HG02884 (cell line): ENCODE measurements around the gene CSNK1D.

Experiments used
- ATAC-seq: cut with Tn5 transposase; IDR thresholded peaks from one replicate; pipeline ENCODE4 v1.9.1; 2021; ENCODE audit warnings: mild to moderate bottlenecking, moderate library complexity; ENCODE audit not compliant: unreplicated experiment

The CSNK1D gene

DNA sequence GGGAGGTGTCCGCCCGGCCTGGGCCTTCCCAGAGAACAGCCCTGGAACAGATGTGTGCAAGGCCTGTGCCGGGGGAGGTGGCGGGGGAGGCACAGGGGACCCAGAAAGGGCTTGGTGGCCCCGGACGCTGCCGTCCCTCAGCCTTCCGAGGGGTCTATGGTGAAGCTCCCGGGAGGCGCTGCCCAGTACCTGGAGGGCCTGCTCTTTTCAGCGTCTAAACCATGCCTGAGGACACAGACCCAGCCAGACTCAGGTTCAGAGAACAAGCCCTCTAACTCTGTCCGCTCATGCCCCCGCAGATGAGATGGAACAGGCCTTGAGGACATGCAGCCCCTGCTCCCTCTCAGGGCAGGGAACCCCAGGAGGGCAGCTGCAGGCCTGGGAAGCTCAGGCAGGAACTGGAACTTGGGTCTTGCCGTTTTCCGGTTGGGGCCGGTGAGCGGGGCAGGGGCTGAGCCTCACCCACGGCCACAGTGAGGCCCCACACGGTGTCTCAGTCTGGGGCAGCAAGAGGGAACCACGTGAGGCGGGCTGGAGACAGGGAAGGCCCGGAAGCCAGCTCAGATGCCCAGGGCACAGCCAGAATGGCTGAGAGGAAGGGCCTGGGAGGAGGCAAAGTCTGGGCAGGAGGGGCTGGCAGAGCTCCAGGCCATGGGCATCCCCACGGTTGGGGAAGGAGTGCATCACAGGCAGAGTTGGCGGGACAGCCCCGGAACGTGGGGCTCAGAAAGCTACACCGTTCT is 32.1 kb downstream of the CSNK1D start:
- no peak for ATAC-seq

DNA sequence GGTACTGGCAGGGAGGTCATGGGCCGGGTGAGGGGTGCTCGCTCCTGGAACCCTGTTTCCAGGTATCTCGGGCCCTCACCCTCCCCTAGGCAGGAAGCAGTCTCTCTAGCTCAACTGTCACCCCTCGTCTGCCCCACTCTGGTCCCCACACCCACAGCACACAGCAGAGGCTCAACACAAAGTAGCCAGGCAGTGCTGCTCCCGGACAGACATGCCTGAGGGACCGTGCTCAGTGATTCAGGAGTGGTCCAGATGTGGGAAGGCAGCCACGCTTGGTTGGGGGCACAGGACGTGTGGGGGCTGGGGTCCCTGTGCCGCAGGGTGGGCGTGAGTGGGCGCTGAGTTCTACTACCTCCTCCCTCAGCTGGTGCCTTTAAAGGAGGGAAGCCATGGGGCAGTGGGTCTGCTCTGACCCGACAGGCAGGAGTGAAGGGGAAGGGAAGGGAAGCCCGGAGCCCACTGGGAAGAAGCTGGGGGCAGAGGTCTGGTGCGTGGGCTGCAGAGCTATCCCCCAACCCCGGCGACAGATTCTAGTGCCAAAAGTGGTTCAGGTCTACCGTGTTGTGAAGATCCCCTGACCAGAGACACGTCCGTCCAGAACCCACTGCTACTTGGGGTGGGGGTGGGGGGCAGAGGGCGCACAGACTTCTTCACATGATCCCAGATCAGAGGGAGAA is 32.9 kb downstream of the CSNK1D start:
- no peak for ATAC-seq

GRCh38 chr17:82239926-82240505 is 33.5 kb downstream of the CSNK1D start:
- no peak for ATAC-seq

DNA sequence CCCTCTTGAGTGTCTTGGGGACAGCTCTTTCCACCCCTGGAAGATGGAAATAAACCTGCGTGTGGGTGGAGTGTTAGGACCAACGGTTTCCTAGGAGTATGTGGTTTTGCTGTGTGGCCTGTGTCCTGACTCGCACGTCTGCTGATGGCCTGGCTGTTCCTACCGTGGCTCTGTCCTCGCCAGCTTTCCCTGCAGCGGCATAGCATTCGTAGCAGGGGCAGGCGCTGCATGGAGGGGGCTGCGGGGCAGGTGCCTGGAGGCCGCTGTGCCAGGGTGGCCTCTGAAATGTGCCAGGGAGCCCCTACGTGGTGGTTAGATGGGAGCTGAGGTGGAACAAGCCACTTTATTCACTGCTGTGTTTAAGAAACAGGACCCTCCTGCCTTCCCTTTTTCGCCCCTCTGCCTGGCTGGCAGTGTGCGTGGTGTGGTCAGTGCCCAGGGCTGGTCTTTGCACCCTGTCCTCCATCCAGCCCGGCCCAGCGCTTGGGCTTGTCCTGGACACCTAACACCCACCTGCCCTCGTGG is 34.0 kb downstream of the CSNK1D start:
- ATAC-seq = no peak

DNA sequence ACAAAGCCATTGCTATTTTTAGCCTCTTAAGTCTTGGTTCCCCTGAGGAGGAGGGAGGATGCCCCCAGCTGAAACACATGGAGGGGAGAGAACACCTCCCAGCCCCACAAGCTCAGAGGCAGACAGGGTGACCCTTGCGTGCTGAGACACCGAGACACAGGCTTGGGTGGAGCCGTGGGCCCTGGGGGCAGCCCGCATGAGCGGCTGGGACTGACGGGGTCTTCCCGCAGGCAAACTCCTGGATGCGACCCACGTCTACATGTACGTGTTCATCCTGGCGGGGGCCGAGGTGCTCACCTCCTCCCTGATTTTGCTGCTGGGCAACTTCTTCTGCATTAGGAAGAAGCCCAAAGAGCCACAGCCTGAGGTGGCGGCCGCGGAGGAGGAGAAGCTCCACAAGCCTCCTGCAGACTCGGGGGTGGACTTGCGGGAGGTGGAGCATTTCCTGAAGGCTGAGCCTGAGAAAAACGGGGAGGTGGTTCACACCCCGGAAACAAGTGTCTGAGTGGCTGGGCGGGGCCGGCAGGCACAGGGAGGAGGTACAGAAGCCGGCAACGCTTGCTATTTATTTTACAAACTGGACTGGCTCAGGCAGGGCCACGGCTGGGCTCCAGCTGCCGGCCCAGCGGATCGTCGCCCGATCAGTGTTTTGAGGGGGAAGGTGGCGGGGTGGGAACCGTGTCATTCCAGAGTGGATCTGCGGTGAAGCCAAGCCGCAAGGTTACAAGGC is 34.9 kb downstream of the CSNK1D start:
- ATAC-seq = no peak

GRCh38 chr17:82237746-82238471 is 35.6 kb downstream of the CSNK1D start:
- no peak for ATAC-seq

- no peak for ATAC-seq
Observed at GRCh38 chr17:82237083-82237745, 36.3 kb downstream of the CSNK1D start.

GRCh38 chr17:82236142-82236971 is 37.1 kb downstream of the CSNK1D start:
- ATAC-seq = no peak

GRCh38 chr17:82235775-82236141 is 37.7 kb downstream of the CSNK1D start:
- ATAC-seq = no peak

DNA sequence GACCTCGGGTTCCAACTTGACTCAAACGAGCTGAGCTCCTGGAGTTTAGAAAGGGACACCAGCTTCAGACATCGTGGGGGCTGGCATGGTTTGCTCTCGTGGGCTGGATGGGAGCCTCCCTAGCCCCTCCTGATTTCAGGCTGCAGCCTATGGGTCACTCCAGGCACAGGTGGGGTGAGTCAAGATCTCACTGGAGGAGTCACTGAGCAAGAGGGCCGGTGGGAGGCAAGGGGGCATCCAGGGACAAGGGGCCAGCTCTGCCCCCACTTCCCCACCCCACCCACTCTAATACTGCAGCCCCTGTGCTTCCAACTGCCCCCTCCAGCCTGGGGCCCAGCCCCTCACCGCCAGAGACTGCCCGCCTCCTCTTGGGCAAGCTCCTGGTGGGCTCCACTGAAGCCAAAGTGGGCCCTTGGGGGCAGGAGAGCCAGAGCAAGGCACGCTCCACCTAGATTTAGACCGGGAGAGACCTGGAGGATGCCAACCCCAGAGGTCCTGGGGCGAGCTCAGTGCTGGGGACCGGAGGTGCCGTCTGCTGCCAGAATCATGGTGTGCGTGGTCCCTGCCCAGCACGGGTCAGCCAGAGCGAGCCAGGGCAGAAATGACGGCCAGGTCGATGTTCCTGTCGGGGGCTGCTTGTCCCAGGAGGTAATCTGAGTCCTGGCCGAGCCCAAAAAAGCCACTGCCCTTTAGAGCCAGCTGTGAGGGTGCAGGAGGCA is 38.3 kb downstream of the CSNK1D start:
- ATAC-seq = no peak

DNA sequence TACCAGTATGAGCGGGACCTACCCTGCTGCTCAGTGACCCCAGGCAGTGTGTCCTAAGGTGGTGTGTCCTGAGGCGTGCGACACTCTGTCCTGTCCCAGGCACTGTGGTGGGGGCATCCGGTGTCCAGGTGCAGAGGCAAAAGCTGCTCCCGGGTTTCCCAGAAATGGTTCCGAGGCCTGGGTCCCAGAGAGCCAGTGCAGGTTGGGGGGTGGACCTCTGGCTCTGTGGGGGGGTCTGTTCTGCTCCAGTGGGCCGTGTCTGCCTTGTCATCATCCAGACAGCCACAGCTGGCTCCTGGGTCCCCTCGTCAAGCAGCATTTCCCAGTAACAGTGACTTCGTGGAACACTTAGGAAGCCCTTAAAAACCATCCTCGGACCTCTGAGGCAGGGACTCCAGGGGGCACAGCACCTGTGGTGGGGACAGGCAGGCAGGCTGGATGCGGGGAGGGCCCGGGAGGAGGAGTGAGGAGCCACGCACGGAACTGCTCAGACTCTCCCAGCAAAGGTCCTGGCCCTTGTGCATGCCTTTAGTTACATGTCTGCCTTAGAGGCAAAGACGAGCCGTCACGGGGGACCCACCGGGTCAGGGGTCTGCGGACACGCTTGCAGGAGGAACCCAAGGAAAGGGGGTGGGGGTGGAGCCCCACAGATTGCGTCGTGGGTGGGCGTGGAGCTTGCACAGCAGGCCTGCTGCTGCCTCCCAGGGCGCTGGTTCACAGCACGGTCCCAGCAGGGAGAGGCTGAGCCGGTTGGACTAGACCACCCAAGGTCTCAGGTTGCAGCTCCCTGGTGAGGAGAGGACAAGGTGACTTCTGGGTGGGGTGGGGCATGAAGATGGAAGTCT is 39.1 kb downstream of the CSNK1D start:
- ATAC-seq = no peak

DNA sequence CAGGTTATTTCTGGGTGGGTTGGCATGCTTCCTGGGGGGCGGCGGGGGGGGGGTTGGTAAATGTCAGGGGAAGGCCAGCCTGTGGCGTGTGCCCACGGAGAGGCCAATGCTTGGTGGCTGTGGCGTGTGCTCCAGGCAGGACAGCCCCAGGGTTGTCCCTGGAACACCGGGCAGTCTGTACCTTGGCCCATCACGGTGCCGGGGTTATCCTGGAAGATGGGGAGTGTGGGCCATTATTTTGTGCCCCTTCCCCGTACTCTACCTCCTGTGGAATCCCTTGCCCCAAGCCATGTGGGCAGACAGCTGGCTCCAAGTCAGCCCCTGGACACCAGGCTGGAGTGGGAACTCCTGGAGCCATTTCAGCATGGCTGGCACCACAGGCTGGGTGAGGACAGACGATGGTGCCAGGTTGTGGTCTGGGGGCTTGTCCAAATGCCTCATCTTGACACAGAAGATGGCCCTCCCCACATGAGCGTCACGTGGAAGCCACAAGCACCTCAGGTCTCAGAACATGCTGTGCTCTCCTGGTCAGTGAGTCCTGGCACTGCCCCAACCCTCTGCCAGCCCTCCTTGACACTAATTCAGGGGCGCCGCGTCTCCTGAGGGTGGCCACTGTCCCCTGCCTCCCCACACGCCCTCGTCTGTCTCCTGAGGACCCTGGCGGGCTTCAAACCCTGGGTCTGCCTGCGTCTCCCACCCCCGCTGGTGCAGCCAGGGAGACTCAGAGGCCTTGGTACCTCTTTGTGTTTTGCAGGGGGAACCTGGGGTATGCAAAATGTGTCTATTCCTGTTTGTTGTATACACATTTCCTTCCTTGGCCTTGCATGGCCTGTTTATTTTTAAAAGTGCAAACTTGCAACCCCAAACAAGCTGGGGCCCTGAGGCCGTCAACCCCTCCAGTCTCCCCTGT is 40.4 kb downstream of the CSNK1D start:
- no peak for ATAC-seq

- no peak for ATAC-seq
Observed at GRCh38 chr17:82232322-82232820, 41.1 kb downstream of the CSNK1D start.

DNA sequence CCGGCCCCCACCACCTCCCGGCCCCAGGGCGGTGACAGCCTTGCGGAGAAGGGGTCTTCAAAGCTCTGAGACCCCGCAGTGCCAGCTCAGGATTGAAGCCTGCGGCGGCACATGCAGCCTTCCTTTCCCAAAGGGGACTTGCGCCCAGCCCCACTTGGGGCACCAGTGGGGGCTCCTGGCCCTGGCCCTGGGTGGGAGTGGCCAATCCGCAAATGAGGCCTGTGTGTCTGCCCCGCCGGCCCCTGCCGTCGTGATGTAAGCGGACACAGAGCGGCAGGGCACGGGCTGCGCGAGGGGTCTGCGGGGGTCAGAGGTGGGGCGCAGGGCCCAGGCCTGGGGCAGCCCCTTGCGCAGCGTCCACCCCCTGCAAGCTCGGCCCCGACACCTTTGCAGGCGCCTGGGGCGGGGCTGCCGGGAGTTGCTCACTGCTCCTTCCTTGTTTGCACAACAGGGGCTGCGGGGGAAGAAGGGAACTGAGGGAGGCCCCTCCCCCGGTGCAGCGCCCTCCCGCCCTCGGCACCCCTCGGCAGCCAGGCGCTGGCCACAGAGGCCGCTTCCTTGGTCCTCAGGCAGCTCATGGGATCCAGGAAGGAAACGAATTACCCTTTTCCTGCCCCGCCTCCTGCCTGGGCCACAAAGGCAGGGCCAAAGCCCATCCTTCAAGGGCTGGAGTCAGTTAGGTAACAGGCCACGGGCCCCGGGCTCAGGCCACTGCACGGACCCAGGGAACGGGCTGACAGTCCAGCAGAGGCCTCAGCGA is 41.8 kb downstream of the CSNK1D start:
- ATAC-seq = no peak

GRCh38 chr17:82231312-82231561 is 42.3 kb downstream of the CSNK1D start:
- ATAC-seq = no peak
